GM12874 (cell line): ENCODE measurements around the gene RASGRP2.

Experiments
- CTCF ChIP-seq: IDR thresholded peaks from 2 replicates; pipeline ENCODE4 v1.5.1; 2011; ENCODE audit warnings: low read depth, mild to moderate bottlenecking, control low read depth, low read length, moderate library complexity; ENCODE audit not compliant: insufficient read depth

The RASGRP2 gene

GRCh38 chr11:64711956-64712362, 32.0 kb downstream of the RASGRP2 start:
- no peak for TF ChIP-seq CTCF

GRCh38 chr11:64711138-64711955, 32.6 kb downstream of the RASGRP2 start:
- TF ChIP-seq CTCF: no peak

- no peak for TF ChIP-seq CTCF
These were observed 33.4 kb downstream of the RASGRP2 start for GRCh38 chr11:64710418-64711137.

GRCh38 chr11:64705501-64705900, 38.4 kb downstream of the RASGRP2 start:
- TF ChIP-seq CTCF: no peak

GRCh38 chr11:64703048-64703447, 40.9 kb downstream of the RASGRP2 start:
- TF ChIP-seq CTCF: no peak

- no peak for TF ChIP-seq CTCF
These were observed 45.5 kb downstream of the RASGRP2 start for GRCh38 chr11:64698427-64698826.

- no peak for TF ChIP-seq CTCF
These were observed 46.1 kb downstream of the RASGRP2 start for GRCh38 chr11:64697663-64698375.
